ENCODE data around the gene ZNF639.

GRCh38 chr3:179347345-179348194, 24.7 kb downstream of the ZNF639 start, which contains the start of gene MFN1:
- TF ChIP-seq CTCF (IDR thresholded peaks at IDR 0.05) (no peak), POLR2AphosphoS5 (IDR thresholded peaks at IDR 0.05) (peak; percentile 71 to 90 (median 80)), POLR2A (IDR thresholded peaks at IDR 0.05) (no peak), EP300 (IDR thresholded peaks at IDR 0.05) (no peak)
